Cerebellar nuclear complex (tissue), 1 donor: ENCODE measurements around the gene KRTAP10-3.
"Not testable (repeated sequence)": the region's sequence is repeated elsewhere in the genome, so short reads cannot be mapped to it uniquely, and the experiment has no call there.

ENCODE experiments used
- DNase-seq, 2 experiments: peaks; one replicate each; lab custom pipeline; 2025; lab: John Stamatoyannopoulos, UW

The KRTAP10-3 gene

DNA sequence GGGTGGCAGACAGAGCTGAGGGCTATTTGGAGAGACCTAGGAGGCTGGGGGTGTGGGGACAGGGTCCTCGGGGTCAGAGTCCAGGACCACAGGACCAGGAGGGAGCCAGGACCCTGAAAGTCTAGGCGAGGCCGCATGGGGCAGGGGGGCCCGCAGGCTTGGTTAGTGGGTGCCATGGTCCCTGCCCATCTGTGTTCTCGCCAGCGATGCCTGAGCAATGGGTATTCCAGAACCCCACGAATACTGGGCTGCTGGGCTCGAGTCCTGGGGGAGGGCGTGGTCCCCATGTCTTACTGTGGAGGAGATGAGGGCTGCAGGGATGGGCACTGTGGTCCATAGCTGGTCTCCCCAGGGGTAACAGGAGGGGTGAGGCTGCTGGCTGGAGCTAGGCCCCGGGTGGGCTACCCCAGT lies 31.7 kb upstream of the KRTAP10-3 start:
- no peak for DNase-seq

DNA sequence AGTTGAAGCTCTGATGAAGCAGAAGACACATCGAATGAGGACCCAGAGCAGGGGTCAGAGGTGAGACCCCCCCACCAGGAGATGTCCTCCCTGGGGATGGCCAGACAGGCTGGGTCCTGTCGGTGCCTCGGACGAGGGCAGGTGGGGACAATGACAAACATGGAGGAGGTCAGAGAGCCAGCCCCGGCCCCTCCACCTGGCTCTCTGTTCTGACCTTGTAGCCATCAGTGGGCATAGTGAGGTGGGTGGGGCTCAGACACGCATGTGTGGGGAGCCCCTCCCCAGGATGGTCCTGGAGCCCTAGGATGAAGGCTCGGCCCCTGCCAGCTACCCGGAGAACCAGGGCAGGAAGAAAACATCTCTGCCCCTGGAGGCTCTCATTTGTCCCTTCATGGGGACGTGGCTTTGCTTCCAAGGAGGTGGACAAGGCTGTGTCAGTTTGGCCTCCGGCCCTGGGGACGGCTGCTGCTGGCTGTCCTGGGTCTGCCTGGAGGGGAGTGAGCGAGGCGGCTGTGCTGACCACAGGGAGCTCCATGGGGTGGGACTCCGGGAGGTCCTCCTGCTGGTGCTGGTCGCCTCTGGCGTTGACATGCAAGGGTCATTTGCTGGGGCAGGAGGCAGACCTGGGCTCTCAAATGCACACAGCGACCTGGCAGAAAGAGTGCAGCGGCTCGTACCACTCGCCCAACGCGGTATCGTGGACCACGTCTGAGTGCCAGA lies 31.2 kb upstream of the KRTAP10-3 start:
- DNase-seq: no peak

DNA sequence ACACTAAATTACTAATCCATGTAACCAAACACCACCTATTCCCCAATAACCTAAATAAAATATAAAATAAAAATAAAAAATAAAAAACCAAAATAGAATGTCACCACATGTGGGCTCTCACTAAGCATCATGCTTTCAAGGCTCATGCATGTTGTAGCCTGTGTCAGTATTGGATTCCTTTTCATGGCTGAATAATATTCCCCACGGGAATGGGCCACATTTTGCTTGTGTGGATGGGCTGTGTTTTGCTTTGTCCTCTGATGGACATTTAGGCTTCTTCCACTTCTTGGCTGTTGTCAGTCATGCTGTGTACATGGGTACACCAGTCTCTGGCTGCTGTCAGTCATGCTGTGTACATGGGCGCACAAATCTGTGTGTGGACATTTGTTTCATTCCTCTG lies 30.5 kb upstream of the KRTAP10-3 start:
- no peak for DNase-seq

DNA sequence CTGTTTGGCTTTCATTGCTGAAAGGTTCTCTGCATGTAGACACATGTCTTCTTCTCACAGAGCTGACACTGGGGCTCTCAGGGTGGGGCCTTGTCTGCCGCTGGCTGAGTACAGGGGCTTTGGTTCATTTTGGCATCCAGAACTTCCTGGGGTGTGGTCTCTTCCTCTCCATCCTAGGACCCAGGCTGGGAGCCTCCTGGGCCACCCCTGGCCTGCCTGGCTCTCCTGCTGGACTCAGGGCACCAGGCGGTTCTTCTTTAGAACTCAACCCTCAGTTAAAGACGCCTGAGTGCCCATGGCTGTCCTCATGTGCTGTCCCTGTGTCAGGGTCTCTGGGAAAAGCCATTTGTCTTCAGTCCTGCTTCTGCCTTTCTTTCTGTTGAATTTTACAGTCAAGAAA lies 27.3 kb upstream of the KRTAP10-3 start:
- DNase-seq: no peak

DNA sequence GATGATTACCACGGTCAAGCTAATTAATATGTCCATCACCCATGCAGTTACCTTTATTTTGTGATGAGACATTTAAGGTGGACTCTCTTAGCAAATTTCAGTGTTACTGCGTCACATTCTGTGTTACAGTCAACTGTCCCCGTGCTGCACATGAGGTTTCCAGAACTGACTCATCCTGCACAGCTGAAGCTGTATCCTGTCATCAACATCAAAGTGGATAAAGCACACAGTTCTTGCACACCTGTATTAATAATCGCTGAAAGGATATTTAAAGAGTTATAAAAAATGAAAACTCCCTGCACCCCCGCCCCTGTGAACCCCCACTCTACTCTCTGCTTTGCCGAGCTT lies 25.2 kb upstream of the KRTAP10-3 start:
- DNase-seq: no peak

DNA sequence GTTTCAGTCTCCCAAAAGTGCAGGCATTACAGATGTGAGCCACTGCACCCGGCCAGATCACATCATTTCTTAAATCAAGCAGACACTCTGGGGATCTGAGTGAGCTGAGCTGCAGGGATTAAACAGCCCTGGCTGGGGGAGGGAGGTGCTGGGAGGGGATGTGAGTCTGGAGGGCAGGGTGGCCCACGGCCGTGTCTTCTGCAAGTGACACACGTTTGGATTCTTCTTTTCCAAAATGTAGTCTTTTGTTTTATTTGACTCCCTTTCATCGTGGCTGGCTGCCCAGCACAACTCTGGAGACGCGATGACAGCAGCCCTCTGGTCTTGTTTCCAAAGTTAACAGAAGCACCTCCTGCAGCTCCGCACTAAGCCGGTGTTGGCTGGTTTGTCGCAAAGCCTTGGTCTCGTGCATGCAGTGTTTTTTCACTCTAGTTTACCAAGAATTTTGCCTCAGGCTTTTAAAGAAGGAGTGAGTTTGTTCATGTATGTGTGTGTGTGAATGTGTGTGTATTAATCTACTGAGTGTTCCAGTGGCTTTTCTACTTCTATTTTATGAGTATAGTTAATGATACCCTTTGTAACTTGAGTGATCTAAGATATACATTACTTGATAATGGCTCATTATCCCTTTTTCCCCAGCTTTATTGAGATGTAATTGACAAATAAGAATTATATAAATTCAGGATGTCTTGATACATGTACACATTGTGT lies 24.6 kb upstream of the KRTAP10-3 start:
- DNase-seq: no peak

DNA sequence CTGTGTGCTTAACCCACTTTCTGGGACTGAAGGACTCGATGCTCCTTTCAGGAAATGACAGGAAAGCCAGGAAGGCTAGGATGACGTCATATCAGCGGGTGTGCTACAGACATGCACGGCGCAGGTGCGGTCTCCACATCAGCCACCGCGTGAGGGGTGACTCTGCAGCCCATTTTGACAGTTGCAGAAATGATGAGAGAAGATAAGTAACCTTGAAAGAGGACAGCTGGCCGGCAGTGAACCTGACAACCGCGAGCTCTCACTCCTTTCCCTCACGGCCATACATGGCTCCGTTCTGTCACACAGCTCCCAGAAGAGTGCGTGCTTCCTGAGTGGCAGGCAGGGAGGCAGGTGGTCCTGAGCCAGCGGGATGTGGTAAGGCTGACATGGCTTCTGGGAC lies 23.5 kb upstream of the KRTAP10-3 start:
- DNase-seq: no peak

DNA sequence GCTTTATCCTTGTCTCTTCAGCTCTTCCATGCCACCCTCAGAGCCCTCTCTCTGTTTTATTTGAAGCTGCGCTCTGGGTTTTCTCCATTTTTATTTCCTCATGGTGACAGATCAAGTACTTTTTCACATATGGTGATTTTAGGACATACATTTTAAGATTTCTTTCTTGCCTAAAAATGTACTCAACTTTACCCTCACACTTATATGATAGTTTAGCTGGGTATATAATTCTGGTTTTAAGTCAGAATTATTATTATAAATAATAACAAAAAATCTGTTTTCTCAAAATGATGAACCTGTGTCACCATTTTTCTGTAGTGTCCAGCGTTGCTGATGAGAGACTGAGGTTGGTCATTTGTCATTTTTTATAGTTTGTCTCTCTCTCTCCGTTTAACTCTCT lies 22.6 kb upstream of the KRTAP10-3 start:
- no peak for DNase-seq

DNA sequence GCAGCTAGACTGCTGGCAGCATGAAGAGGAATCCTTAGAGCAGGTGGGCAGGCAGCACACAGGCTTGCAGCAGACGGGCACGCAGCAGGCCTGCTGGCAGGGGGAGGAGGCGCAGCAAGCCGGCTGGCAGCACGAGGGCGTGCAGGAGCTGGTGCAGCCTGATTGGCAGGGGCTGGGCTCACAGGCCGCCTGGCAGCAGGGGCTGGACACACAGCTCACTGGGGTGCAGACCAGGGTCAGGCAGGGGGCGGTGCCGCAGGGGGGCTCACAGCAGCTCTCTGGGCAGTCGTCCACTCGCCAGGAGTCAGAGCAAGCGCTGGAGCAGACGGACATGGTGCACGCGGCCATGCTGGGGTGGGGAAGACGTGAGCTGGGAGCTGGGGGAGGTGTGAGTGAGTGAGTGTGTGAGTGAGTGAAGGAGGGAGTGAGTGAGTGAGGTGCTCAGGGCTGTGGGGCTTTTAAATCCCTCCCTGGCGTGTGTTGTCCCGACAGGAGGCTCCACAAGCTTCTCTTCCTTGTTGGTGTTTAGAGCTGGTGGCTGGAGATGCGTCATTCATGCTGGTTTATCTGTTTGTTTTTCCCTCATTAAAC lies 21.7 kb upstream of the KRTAP10-3 start, which contains the start of gene KRTAP10-5:
Gene KRTAP10-5, minus strand, starts transcription at position 374 of the 591 bp plus-strand sequence. Its CDS starts 26 bp downstream, at position 348.
- DNase-seq: not testable (repeated sequence)

DNA sequence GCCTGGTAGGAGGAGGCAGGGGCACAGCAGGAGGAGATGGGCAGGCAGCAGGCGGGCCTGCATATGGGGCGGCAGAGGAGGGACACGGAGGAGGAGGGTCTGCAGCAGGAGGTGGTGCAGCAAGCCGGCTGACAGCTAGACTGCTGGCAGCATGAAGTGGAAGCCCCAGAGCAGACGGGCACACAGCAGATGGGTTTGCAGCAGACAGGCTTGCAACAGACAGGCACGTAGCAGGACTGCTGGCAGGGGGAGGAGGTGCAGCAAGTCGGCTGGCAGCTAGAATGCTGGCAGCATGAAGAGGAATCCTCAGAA lies 21.2 kb upstream of the KRTAP10-3 start:
- no peak for DNase-seq

DNA sequence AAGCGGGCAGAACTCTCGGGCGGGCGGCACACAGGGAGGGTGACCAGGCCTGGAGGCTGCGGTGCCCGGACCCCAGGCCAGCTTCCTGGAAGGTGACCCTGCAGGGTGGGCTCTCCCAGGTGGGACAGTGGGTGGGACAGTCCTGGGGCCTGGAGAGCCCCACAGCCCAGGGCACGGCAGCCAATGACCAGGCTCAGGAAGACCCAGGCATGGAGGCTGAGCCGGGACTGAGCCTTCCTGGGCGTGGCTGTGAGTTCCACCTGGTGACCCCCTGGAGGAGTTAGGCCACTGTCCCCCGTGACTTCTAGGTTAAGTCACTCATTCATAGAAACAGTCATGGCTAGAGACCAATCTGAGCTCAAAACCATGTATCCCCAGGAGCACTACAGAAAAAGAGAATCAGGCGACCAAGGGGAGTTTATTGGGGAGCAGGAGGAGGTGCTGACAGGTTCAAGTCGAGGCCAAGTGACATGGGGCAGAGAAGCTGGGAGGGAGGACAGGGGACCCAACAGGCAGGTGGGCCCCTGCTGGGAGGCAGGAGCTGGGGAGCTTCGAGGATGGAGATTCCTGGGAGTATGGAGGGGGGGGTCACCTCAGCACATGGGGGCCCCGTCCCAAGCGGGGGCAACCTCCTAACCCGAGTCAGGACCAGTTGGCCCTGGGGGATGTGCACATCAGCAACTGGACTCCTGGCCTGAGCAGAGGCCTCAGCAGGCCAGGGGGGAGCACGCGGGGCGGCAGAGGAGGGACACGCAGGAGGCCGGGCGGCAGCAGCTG lies 20.6 kb upstream of the KRTAP10-3 start:
- no peak for DNase-seq

DNA sequence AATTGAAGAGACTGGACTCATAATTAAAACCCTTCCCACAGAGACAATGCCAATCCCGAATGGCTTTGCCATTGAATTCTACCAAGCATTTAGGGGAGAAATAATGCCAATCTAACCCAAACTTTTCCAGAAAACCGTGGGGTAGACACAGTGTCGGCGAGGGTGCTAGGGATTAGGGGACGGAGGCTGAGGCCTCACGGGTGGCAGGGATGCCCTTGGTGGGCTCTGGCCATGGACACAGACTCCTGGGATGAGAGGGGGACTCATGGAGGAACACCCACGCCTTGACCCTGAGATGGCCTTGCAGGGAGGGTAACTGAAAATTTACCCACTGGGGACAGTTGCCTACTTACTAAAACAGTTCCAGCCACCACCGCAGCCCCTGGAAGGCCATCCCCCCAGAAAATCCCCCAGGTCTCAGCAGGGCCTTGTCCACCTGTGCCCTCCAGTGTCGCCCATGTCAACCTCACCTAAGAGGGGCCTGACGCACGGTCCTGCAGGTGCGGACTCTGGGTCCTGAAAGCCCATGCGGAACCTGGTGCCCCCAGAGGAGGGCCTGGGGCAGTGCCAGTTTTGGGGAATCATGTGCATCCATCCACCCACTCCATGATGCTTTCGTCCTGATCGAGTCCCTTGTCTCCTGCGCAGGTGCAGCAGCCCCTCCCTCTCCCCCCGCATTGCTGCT lies 19.9 kb upstream of the KRTAP10-3 start:
- no peak for DNase-seq

DNA sequence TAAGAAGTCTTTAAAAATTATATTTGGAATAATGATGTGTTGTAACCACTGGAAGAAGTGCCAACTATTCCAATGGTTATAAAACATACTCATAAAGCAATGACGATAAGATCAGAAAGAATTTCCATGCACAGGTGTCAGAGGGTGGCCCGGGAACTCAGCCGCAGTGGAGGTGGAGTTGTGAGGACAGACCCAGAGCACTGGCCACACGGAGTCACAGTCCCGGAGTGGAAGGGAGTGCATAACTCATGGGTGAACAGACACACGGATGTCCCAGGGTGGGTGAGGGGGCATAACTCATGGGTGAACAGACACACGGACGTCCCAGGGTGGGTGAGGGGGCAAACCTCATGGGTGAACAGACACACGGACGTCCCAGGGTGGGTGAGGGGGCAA lies 17.4 kb upstream of the KRTAP10-3 start:
- DNase-seq: no peak

DNA sequence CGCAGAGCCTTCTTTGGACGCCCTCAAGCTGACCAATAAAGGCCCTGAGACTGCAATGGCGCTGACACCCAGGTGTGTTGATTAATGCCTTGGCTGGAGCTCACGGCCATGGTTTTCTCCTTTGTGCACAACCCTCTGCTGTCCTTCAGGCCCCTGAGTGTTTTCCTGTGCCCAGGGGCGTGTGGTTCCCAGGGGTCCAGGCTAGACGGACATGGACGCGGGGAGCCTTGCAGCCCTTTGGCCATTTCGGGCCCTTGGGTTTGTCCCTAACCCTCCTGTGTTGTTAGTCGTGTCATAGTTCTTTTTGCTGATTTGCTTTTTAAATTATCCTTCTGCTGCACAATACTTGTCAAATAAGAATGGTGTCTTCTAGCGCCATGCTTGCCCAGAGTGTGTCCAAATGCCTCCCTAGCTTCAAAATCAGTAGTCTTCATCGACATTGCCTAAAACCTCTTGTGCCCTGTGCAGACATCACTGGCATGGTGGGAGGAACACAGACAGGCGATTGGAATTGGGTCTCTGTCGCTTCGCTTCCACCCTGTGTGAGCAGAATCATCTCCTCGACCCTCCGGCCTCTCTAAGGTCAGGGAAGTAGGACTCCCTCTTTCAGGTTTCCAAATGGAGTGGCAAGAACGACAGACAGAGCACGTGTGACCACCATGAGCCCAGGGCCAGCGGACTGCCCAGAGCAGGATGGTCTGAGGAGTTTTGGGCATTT lies 16.9 kb upstream of the KRTAP10-3 start:
- no peak for DNase-seq

DNA sequence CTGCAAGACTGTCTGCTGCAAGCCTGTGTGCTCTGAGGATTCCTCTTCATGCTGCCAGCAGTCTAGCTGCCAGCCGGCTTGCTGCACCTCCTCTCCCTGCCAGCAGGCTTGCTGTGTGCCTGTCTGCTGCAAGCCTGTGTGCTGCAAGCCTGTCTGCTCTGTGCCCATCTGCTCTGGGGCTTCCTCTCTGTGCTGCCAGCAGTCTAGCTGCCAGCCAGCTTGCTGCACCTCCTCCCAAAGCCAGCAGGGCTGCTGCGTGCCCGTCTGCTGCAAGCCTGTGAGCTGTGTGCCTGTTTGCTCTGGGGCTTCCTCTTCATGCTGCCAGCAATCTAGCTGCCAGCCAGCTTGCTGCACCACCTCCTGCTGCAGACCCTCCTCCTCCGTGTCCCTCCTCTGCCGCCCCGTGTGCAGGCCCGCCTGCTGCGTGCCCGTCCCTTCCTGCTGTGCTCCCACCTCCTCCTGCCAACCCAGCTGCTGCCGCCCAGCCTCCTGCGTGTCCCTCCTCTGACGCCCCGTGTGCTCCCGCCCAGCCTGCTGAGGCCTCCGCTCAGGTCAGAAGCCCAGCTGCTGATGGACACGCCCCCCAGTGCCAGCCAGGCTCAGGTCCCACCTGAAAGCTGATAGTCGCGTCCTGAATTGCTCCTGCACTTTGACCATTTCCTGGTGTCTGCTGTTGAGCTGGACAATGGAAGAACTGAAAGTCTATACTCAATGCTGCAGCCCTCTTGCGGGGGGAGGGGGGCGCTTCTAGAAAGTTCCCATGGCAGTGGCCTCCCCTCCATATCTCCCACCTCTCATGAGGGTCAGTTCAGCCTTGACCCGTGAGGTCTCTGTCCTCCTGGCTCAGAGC lies 16.1 kb upstream of the KRTAP10-3 start:
- no peak for DNase-seq

DNA sequence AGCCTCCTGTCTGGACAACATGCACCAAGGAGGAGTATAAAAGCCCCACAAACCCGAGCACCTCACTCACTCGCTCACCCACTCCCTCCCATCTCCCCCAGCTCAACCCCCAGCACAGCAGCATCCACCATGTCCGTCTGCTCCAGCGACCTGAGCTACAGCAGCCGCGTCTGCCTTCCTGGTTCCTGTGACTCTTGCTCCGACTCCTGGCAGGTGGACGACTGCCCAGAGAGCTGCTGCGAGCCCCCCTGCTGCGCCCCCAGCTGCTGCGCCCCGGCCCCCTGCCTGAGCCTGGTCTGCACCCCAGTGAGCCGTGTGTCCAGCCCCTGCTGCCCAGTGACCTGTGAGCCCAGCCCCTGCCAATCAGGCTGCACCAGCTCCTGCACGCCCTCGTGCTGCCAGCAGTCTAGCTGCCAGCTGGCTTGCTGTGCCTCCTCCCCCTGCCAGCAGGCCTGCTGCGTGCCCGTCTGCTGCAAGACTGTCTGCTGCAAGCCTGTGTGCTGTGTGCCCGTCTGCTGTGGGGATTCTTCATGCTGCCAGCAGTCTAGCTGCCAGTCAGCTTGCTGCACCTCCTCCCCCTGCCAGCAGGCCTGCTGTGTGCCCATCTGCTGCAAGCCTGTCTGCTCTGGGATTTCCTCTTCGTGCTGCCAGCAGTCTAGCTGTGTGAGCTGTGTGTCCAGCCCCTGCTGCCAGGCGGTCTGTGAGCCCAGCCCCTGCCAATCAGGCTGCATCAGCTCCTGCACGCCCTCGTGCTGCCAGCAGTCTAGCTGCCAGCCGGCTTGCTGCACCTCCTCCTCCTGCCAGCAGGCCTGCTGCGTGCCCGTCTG lies 15.2 kb upstream of the KRTAP10-3 start, which contains the start of gene KRTAP10-4:
Gene KRTAP10-4, plus strand, starts transcription at position 100 of the 827 bp plus-strand sequence. Its CDS starts 30 bp downstream, at position 130.
- DNase-seq: not testable (repeated sequence)

DNA sequence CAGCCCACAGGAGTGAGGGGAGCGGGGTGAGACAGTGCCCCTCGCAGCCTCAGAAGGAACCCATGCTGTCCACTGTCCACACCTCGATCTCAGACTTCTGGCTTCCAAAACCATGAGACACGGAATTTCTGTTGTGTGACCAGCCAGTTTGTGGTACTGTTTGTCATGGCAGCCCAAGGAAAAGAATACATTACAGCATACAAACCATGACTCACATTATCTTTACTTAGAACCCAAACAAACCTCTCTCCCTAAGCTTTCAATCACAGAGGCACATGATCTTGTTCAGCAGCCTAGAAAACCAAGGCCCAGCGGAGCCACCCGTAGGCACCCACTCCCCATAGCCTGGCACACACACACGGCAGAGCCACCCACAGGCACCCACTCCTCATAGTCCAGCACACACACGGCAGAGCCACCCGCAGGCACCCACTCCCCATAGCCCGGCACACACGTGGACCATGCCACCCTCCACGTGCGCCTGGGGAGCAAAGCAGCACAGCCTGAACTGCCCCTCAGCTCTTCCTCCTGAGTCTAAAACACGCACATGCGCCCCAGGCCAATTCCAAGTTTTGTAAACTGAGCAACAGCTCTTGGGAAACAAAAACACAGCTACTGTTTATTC lies 14.5 kb upstream of the KRTAP10-3 start:
- no peak for DNase-seq

DNA sequence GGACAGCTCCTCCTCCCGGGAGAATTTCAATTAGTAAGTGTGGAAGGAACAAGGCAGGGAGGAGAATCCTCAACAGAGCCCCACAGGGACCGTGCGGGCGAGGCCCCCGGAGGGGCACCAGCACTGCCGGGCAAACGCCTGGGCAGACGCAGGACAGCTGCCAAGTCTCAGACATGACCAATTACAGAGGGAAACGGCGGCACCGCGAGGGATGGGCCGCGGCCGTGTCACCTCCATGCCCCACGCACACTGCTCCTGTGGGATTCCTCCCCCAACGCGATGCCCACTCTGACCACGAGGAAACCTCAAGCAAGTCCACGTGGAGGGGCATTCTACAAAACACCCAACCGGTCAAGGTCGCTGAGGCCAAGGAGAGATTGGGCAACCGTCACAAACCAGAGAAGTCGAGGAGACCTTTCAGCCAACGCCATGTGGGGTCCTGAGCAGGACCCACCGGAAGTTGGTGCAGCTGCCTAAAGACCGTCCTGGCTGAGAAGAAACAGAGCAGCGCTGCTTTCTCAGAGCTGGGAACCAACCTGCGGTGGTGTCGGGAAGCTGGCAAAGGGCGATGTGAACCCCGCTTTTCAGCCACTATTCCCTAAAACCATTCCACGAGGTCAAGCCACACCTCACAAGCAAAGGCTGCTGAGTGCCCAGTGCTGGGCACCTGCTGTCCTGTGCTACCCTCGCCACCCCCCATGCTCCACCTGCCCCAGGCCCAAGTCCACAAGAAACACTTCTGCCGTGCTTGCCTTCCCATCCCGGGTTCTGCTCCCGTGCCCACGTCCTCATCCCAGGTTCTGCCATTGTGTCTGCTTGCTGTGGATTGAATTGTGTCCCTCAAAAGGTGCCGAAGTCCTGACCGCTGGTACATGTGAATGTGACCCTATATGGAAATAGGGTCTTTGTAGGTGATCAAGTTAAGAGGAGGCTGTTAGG lies 13.5 kb upstream of the KRTAP10-3 start:
- no peak for DNase-seq
